ENCODE results near the gene ACTR10. TPM values are rescaled to one million over a fixed set of nuclear protein-coding genes. Genes with fewer than 3 reads are reported as not detected.
A peak's percentile ranks its signal among the peaks of the same experiment; 100 is the strongest.

The ACTR10 gene
- total and polyA plus RNA-seq, 10 donors: 42.0 to 74.5 (median 55.8) TPM

- Histone ChIP-seq H3K4me1 (peaks cover 8 to 92% (median 26%) of the 10 kb centered on the region in 6 donors), H3K27me3 (replicated peaks in 1 of 7) (no peaks in the 10 kb centered on the region), H3K9me3 (no peaks in the 10 kb centered on the region), H3K4me3 (no peak overlapping the region), H3K36me3 (peaks cover 0 to 98% (median 68%) of the 10 kb centered on the region in 6 donors), H3K27ac (peak overlapping the region in 7 of 8 donors; percentile 2 to 44 (median 12))
- intact Hi-C loops (cut with DNase I; ENCODE audit: low total_unique reads): no loop called here
- TF ChIP-seq POLR2AphosphoS5 (IDR thresholded peaks at IDR 0.05) (no peak), CTCF (IDR thresholded peaks at IDR 0.05 in 8 of 11, conservative IDR thresholded peaks at IDR 0.05 in 3 of 11) (no peak), POLR2A (IDR thresholded peaks at IDR 0.05) (no peak)
- no peak for DNase-seq
These were observed 74.9 kb downstream of the ACTR10 start for GRCh38 chr14:58274881-58275280.

- no peak for TF ChIP-seq POLR2AphosphoS5 (IDR thresholded peaks at IDR 0.05)
- TF ChIP-seq CTCF (IDR thresholded peaks at IDR 0.05 in 8 of 11, conservative IDR thresholded peaks at IDR 0.05 in 3 of 11): no peak
- no peak for TF ChIP-seq POLR2A (IDR thresholded peaks at IDR 0.05)
- Histone ChIP-seq H3K4me1 (peaks cover 11 to 96% (median 31%) of the 10 kb centered on the region in 6 donors), H3K27me3 (replicated peaks in 1 of 7) (no peaks in the 10 kb centered on the region), H3K9me3 (no peaks in the 10 kb centered on the region), H3K36me3 (peaks cover 0 to 98% (median 63%) of the 10 kb centered on the region in 6 donors), H3K4me3 (no peak overlapping the region), H3K27ac (peak overlapping the region; percentile 2 to 44 (median 13))
- intact Hi-C loops (cut with DNase I; ENCODE audit: low total_unique reads): no loop called here
- no peak for DNase-seq
- WGBS, 5 donors: 77 to 94% (median 86%) methylated on average over 2 of the region's 2 CpGs
These were observed 75.7 kb downstream of the ACTR10 start for GRCh38 chr14:58275527-58276190.

GRCh38 chr14:58276208-58276607 lies 76.3 kb downstream of the ACTR10 start:
- peaks cover 0 to 93% (median 58%) of the 10 kb centered on the region in 6 donors for H3K36me3 ChIP-seq
- 78 to 93% (median 86%) methylated on average over 1 of the region's 1 CpG for whole genome bisulfite sequencing, 5 donors
- no peaks in the 10 kb centered on the region for H3K27me3 ChIP-seq (replicated peaks in 1 of 7)
- no peak overlapping the region for H3K4me3 ChIP-seq
- no peak for DNase-seq
- no peaks in the 10 kb centered on the region for H3K9me3 ChIP-seq
- TF ChIP-seq CTCF (IDR thresholded peaks at IDR 0.05 in 8 of 11, conservative IDR thresholded peaks at IDR 0.05 in 3 of 11) (no peak), POLR2AphosphoS5 (IDR thresholded peaks at IDR 0.05) (no peak), POLR2A (IDR thresholded peaks at IDR 0.05) (no peak)
- peak overlapping the region in 6 of 8 donors; percentile 5 to 44 (median 24) for H3K27ac ChIP-seq
- intact Hi-C loops (cut with DNase I; ENCODE audit: low total_unique reads): no loop called here
- H3K4me1 ChIP-seq: peaks cover 16 to 96% (median 36%) of the 10 kb centered on the region in 6 donors

GRCh38 chr14:58278177-58278576 lies 78.2 kb downstream of the ACTR10 start:
- no peak overlapping the region for H3K4me3 ChIP-seq
- H3K27me3 ChIP-seq (replicated peaks in 1 of 7): no peaks in the 10 kb centered on the region
- H3K36me3 ChIP-seq: peaks cover 0 to 84% (median 42%) of the 10 kb centered on the region in 6 donors
- TF ChIP-seq CTCF (IDR thresholded peaks at IDR 0.05 in 8 of 11, conservative IDR thresholded peaks at IDR 0.05 in 3 of 11) (no peak), POLR2AphosphoS5 (IDR thresholded peaks at IDR 0.05) (no peak), POLR2A (IDR thresholded peaks at IDR 0.05) (no peak)
- DNase-seq: no peak
- H3K27ac ChIP-seq: no peak overlapping the region
- H3K9me3 ChIP-seq: no peaks in the 10 kb centered on the region
- peaks cover 29 to 97% (median 52%) of the 10 kb centered on the region in 6 donors for H3K4me1 ChIP-seq
- 95 to 98% (median 97%) methylated on average over 8 of the region's 8 CpGs for WGBS, 5 donors
- intact Hi-C loops (cut with DNase I; ENCODE audit: low total_unique reads): no loop called here

All from spleen (tissue), 11 donors.